Glutamatergic neuron (in vitro differentiated cells): Measurements from ENCODE around the gene RHOT2. TPM values are rescaled to one million over a fixed set of nuclear protein-coding genes. Genes with fewer than 3 reads are reported as not detected.

ENCODE experiments used
- DNase-seq: peaks from one replicate; pipeline ENCODE4 v3.0.0; 2022
- H3K27ac Mint-ChIP-seq: one replicate; pipeline ENCODE4 v1.8.0; 2020; ENCODE audit warnings: mild to moderate bottlenecking, mixed read lengths, inconsistent platforms; ENCODE audit not compliant: unreplicated experiment
- H3K27me3 Mint-ChIP-seq: one replicate; pipeline ENCODE4 v1.8.0; 2020; ENCODE audit warnings: mild to moderate bottlenecking, moderate library complexity, mixed read lengths, inconsistent platforms; ENCODE audit not compliant: unreplicated experiment
- H3K36me3 Mint-ChIP-seq: one replicate; pipeline ENCODE4 v1.8.0; 2020; ENCODE audit warnings: mild to moderate bottlenecking, mixed read lengths, inconsistent platforms; ENCODE audit not compliant: unreplicated experiment
- H3K4me1 Mint-ChIP-seq: one replicate; pipeline ENCODE4 v1.8.0; 2020; ENCODE audit warnings: mild to moderate bottlenecking, low read depth, mixed read lengths, inconsistent platforms; ENCODE audit not compliant: unreplicated experiment
- H3K4me3 Mint-ChIP-seq: one replicate; pipeline ENCODE4 v1.8.0; 2020; ENCODE audit warnings: mild to moderate bottlenecking, mixed read lengths, inconsistent platforms; ENCODE audit not compliant: unreplicated experiment
- H3K9me3 Mint-ChIP-seq: one replicate; pipeline ENCODE4 v1.8.0; 2020; ENCODE audit warnings: mild to moderate bottlenecking, moderate library complexity, mixed read lengths, inconsistent platforms; ENCODE audit not compliant: unreplicated experiment
- CTCF ChIP-seq: fragments of 200-600 bp; sonication (generic); IDR thresholded peaks from one replicate; pipeline ENCODE4 v1.5.0; 2021; ENCODE audit not compliant: partially characterized antibody, unreplicated experiment
- total RNA-seq: library from RNA; stranded (reverse); fragmentation: NEBNext Ultra II Directional; extraction: Animal tissue kit (Norgen Biotek cat#: 25700); gene quantifications from one replicate; pipeline ENCODE4 v1.2.1, GENCODE V29; 2021; ENCODE audit not compliant: unreplicated experiment

RHOT2 gene
- total RNA-seq, 1 donor from 2014 or later: 208 TPM

GRCh38 chr16:670485-671352, 2.8 kb downstream of the RHOT2 start:
- H3K4me3 Mint-ChIP-seq: no peak overlapping the region
- no peak overlapping the region for H3K27ac Mint-ChIP-seq
- peaks cover 3% of the 10 kb centered on the region for H3K9me3 Mint-ChIP-seq
- H3K4me1 Mint-ChIP-seq: peaks cover 2% of the 10 kb centered on the region
- TF ChIP-seq CTCF: no peak
- DNase-seq: no peak
- H3K36me3 Mint-ChIP-seq: no peaks in the 10 kb centered on the region
- H3K27me3 Mint-ChIP-seq: peaks cover 6% of the 10 kb centered on the region

- H3K27me3 Mint-ChIP-seq: peaks cover 6% of the 10 kb centered on the region
- peaks cover 2% of the 10 kb centered on the region for H3K4me1 Mint-ChIP-seq
- H3K27ac Mint-ChIP-seq: no peak overlapping the region
- H3K9me3 Mint-ChIP-seq: peaks cover 3% of the 10 kb centered on the region
- no peak overlapping the region for H3K4me3 Mint-ChIP-seq
- DNase-seq: no peak
- no peaks in the 10 kb centered on the region for H3K36me3 Mint-ChIP-seq
- TF ChIP-seq CTCF: no peak
Observed at GRCh38 chr16:671353-672131, 3.6 kb downstream of the RHOT2 start.

- Mint-ChIP-seq H3K27me3 (peaks cover 6% of the 10 kb centered on the region), H3K36me3 (no peaks in the 10 kb centered on the region), H3K9me3 (peaks cover 3% of the 10 kb centered on the region), H3K4me3 (no peak overlapping the region), H3K4me1 (peaks cover 2% of the 10 kb centered on the region), H3K27ac (no peak overlapping the region)
- no peak for DNase-seq
- TF ChIP-seq CTCF: no peak
Observed at GRCh38 chr16:672371-672770, 4.4 kb downstream of the RHOT2 start.

GRCh38 chr16:672851-673250, 4.9 kb downstream of the RHOT2 start:
- Mint-ChIP-seq H3K27me3 (peaks cover 4% of the 10 kb centered on the region), H3K27ac (no peak overlapping the region), H3K9me3 (peaks cover 3% of the 10 kb centered on the region), H3K36me3 (no peaks in the 10 kb centered on the region), H3K4me3 (no peak overlapping the region), H3K4me1 (no peaks in the 10 kb centered on the region)
- no peak for TF ChIP-seq CTCF
- DNase-seq: no peak
